ENCODE measurements around the gene ST7.

ST7 gene

DNA sequence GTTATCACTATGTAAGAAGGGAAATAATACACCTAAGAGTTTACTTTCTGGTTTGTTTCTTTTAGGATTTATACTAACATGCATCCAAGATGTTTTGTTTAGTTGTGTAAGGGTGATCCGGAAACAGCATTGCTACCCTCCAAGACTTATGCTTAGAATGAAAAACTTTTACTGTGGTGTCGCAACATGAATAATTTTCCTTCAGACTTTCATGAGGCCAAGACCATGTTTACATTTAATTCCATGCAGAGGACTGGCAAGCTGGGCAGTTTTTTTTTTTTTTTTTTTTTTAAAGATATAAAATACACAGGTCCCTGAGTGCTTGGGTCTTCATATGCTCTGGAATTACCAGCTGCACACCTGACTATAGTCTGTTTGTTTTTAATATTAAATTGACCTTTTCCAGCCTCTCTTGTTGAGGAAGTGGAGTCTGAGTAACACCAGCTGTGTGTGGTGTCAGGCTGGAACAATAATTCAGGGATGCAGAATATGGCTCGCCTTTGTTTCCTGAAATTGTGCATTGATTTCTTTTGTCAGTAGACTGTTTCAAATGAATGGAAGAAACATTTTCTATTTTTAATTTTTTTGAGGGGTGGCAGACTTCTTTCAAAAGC lies 81.7 kb downstream of the ST7 start:
- no peak for FAIRE-seq

DNA sequence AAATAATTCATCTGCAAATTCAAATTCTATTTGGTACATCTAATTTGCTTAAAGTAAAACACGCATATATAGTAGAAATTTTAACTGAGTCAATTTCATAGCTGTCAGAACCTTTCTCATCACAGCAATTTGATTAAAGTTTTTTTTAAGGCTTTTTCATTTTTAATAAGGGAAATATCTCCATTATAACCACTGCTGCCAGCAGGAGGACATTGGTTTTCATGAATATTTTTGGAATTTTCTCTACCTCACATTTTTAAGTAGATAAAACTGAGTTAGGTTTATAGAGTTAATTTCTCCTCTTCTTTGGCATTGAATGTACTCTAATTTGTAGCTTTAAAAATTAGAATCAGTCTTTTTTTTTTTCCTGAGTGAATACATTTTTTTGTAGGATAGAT lies 82.2 kb downstream of the ST7 start:
- peak; percentile 13 for FAIRE-seq

DNA sequence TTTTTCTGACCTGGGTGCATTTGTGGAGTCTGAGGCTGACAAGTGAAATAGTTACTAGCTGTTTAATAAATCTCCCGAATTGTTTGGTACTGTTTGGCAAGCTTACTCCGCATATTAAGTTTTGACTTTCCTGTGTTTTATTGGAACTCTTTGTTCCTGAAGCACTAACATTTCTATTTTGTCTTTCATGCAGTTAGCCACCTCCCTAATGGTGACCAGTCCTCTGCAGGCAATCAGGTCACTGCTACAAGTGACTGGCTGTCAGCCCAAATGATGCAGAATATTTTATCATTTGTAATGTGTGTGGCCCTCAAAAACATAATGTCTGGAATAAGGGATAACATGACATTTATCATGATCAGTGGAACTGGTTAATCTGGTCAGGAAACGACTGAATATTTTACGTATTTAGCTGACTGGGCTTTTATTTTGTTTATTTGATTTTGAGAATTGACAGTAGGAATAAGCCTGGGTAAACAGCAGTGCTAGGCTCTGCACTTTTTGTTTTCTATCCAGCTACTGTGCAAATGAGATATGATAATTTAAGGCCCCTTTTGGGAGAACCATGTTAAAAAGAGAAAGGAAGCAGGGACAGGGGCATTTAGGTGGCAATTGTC lies 82.9 kb downstream of the ST7 start:
- no peak for FAIRE-seq

DNA sequence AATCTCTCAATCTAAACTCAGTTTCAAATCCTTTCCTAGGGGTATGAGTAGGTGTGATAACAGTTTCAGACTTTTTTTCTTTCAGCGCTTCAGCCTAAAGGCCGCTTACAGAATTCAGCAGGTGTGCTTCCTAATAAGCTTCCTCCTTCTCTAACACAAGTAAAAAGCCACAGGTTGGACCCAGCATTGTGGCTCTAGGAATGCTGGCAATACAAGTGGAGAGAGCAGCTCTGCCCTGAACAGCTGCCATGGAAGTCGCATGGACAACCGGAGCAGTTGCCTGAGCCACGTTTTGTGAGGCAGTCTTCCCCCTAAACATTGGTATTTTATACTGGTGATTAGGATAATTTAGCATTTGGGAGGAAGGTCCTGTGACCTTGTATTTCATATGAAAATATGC lies 83.5 kb downstream of the ST7 start:
- FAIRE-seq, result no peak

DNA sequence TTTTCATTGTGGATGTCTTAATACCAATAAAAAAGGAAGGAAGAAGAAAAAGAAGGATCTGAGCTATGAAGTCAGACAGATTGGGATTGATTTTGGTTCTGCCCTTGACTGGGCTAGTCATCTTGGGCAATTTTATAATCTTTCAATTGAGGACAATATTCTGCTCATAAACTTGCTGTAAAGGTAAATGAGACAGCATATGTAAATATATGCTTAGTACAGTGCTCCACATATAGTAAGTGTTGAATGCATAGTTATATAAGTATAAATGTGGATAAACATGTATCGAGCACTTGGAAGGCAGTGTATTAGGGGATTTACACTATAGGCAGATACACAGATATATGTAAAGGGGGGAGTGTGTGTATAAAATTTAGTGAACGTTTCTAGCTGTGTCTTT lies 85.1 kb downstream of the ST7 start:
- no peak for FAIRE-seq

DNA sequence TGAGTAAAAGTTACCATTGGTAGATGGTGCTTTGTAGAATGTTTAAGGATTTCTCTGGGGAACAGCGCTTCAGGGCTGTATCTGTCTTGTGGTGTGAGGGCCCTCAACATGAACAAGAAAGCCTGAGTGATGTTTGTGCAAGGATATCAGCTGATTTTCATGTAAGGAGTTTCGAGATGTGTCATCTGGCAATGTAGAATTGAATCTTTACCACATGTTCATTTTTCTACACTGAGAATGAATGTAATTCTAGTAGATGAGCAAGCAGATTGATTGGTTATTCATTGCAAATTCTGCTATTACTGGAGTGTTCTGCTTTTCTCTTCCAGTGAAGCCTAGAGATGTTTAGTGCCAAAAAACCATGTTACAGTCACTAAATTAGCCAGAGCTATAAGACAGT lies 87.7 kb downstream of the ST7 start:
- FAIRE-seq, result no peak

DNA sequence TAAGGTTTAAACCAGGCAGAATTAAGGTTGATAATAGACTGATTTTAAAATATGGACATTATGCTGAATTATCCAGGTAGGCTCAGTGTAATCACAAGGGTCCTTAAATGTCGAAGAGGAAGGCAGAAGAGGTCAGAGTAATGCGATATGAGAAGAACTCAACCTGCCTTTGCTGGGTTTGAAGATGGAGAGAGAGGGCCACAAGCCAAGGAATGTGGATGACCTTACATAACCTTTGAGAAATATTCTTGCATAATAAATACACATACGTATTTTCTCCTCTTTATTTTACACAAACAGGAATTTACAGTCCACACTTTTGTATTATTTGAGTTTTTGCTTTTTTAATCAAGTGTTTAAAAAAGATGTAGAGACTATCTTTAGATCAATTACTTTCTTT lies 88.5 kb downstream of the ST7 start:
- no peak for FAIRE-seq

DNA sequence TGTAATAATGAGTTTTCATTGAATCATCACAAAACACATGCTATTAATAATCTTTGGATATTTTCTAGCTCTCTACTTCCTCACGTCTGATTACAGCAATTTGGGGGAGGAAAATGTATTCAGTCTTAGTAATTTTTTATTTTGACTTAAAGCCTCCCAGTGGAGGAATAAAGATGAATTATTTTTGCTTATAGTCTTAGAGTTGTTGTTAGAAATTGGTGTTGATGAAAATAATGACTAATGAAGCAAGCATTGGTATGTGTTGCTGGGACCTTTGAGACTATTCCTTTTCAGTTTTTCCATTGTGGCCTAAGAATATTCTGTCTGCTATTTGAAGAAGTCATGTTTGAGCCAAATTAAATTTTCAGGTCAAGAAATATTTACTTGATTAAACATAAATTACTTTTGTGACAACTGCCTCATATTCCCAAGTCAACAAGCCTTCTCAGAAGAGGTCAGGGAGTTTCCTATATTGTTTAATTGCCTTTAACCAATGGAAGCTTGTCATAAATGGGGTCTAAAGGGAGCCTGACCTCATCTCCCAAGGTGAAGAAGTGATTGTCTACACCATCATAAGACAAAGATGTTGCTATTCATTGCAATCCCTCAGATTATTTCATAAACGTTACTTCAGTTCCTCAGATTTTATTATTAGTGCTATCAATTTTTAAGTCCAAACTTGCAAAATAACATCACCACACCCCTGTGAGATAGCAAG lies 90.0 kb downstream of the ST7 start:
- FAIRE-seq, result no peak

DNA sequence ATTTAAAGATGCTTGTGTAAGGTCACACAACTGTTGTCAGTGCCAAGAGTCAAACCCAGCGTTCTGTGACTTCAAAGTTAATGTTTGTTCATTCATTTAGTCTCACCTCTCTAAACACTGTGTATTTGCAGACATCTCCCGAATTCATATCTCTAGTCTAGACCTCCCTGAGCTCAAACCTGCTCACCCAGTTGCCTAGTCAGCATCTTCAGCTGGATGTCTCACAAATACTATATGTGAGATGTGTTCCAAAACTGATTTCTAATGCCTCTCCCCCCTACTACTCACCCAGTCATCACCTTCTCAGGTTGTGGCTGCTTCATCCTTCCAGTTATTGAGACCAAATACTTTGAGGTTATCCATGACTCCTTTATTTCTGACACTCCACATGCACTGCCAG lies 91.4 kb downstream of the ST7 start:
- no peak for FAIRE-seq

DNA sequence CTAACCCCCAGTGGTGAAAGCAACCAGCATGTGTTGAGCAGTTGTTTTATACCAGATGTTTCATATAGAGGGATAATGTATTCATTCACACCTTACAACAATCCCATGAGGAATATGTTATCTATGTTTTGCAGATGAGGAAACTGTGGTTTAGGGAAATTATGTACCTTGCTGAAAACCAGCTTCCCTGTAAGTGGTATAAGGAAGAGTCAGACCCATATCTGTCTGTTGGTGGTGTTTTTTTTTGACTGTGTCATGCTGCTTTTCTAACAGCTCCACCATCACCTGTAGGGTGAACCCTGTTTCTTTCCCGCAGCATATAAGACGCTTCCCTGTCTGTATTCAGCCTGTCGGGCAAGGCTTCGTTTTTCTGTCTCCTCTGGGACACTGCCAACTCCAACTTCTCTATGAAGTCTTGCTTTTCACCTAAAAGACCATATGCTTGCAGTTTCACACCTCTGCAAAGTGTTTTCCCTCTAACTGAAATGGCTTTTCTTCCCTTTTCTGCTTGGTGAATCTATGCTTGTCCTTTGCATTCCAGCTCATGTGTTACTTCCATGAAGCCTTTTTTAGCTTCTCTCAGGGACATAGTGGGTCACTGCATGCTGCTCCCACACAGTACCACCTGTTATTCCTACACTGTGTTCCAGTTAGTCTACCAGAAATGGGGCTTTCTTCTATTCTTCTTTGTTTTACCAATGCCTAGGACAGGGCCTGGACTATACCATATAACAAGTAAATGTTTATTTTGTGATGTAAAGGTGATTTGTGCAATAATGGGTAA lies 92.8 kb downstream of the ST7 start:
- no peak for FAIRE-seq

DNA sequence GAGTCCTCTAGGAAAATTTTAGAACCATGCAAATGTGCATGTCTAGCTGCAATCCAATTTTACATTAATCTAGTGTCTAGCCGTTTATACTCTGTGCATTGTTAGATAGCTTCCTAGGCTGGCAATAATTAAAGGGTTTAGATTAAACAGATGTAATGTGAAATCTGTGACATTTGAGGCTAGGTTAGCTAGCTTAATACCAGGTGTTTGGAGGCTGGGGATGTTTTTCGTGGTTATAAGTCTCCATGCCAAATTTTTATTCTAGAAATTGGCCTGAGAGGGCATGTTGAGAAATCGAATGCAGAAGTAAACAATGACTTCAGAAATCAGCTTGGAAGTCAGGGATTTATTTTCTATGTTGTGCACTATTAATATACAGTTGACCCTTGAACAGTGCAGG lies 94.2 kb downstream of the ST7 start:
- no peak for FAIRE-seq

DNA sequence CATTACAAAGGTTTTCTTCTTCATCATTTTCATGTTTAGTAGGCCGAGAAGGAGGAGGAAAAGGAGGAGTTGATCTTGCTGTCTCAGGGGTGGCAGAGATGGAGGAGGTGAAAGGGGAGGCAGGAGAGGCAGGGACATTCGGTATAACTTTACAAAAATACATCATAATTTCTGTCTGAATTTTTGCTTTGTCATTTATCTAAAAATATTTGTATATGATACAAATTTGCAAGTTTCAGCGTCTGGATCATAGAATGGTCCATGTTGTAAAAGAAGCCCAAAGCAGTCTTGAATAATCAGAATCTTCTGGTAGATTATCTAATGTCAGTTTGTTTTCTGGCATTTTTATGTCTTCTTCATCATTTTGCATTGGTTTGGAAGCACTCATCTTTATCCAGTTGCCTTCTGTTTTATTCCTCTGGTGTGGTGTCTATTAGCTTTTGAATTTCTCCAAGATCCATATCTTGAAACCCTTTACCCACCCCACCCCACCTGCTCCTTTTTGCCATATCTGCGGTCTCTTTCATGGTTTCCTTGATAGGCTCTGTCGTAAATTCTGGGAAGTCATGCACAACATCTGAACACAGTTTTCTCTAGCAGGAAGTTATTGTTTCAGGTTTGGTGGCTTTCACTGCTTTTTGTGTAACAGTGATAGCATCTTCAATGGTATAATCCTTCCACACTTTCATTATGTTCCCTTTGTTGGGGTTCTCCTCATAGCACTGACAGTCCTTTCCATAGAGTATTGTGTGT lies 95.0 kb downstream of the ST7 start:
- FAIRE-seq, result no peak

DNA sequence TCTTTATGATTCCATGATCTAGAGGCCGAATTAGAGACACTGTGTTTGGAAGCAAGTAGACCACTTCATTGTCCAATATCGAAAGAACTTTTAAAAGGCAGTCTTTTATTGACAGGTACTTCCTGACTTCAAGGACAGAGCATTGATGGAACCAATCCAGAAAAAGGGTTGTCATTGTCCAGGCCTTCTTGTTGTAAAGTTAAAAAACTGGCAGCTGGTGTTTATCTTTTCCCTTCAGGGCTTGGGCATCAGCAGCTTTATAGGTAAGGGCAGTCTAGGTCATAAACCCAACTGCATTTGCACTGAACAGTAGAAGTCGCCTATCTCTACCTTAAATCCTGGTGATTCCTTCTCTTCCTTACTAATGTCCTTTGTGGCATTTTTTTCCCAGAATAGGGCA lies 95.6 kb downstream of the ST7 start:
- no peak for FAIRE-seq

DNA sequence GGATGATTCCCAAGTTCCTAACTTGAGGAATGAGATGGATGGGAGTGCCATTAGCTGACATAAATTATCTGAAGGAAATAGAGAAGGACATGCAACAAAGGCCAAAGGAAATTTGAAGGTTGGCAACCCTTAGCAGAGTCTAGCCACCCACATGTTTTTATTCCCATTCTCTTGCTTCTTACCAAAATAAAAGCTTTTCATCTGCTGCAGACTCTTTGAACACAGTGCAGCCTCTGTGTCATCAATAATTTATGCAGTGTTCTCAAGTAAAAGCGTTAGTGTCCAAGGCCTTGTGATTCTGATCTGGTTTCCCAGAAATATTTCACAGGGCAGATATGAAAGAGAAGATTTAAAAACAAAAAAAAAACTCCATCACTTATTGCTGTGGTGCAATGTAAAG lies 98.5 kb downstream of the ST7 start:
- FAIRE-seq, result no peak

DNA sequence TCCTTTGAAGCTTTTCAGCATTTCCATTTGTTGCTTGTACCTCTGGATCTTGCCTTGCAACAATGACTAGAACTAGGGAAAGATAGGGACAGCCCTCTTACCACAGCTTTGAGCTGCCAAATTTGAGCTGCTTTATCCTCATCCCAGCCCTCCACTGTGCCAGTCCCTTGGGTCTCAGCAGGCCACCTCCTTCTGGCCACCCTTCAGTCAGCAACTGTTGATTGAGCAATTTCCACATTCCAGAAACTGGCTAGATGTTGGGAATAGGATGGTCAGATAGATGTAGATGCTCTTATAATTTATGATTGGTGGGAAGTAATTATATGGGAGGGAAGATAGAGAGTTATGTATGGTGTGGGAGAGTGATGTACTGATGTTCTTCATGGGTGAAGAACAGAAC lies 100.1 kb downstream of the ST7 start:
- FAIRE-seq, result no peak

DNA sequence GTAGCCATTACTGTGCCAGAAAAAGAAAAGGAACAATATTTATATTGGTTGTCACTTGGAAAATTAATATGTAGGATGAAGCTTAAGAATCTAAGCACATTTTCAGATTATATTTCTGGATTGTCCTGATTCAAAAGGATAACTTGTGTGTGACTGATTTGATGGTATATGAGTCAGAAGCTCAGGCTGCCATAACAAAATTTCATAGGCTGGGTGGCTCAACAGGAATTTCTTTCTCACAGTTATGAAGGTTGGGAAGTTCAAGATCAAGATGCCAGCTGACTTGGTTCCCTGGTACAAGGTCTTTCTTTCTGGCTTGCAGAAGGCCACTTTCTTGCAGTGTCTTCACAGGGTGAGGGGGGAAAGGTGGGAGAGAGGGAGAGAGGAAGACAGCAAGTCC lies 108.5 kb downstream of the ST7 start:
- FAIRE-seq, result no peak

DNA sequence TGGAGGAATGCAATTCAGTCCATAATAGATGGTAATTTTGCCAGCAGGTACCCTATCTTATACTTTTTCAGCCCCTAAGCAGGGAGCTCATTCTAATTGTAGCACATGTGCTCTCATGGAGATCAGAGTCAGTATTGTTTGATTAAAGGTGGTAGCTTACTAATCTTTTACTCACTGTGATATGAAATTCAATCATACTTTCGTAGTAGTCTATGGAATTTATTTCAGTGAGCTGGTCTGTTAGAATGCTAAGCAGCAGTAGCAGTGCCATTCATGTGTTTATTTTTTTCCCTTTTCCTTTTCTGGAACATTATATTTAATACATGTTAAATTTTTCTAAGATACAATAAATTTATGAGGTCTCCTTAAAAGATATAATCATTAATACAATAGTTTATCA lies 109.0 kb downstream of the ST7 start:
- no peak for FAIRE-seq

DNA sequence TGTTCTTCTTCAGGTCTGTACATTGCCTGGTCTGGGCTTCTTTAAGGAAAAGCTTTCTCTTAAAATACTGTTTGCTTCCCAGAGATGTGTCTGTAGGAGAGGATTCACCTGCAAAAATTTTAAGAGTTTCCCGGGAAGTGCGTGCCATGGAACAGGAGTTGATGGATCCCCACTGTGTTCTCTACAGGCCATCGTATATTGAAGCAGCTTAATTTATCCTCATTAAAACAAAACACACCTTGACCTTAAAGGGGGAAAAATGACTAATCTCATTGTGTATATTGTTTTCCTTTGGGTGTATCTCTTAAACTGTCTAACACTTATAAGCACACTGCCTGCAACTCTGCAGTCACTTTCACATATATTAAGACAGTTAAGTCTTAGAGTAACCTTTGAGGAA lies 111.4 kb downstream of the ST7 start:
- FAIRE-seq, result no peak

DNA sequence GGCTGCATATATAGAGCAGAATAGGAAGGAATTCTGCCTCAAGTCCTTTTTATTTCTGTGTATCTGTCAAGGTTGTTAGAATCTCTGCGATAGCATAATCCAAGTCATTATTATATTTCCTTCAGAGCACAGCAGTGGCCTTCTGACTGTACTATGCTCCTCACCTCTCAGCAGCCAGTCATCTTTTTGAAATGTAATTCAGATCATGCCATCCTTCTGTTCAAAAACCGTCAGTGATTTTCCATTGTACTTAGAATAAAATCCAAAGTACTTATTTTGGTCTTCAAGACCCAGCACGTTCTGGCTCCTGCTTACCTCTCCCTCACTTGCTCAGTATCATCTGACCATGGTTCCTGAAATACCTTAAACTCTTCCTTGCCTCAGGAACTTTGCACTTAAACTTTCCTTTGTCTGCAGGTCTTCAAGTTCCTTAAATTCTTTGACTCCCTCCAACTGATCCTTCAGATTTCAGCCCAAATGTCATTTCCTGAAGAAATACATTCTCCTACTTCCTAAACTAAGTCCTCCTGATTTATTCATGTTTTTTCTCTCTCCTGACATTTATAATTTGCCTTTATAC lies 112.4 kb downstream of the ST7 start:
- no peak for FAIRE-seq

DNA sequence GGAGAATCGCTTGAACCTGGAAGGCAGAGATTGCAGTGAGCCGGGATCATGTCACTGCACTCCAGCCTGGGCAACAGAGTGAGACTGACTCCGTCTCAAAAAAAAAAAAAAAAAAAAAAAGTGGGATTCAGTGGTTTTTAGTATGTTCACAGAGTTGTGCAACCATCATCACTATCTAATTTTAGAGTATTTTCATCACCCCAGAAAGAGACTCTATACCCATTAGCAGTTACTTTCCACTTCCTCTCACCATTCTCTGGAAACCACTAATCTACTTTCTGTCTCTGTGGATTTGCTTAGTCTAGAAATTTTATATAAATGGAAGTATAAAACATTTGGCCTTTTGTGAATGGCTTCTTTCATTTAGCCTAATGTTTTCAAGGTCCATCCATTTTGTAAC lies 113.4 kb downstream of the ST7 start:
- no peak for FAIRE-seq

DNA sequence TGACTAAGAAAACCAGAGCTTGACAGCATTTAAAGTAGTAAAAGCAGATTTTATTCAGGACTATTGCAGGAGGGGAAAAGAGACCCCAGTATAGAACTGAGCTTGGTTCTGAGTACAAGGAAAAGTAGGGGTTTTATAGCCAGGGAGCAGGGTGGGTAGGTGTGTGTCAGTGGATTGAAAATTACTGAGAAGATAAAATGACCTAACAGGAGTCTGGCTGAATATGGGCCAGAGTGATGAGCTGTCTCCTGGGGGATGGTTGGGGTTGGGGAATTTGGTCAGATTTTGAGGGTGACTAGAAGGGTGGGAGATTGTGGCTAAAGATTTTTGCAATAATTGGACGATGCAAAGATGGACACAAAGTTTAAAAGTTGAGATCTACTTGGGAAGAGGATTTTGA lies 114.0 kb downstream of the ST7 start:
- FAIRE-seq, result no peak

DNA sequence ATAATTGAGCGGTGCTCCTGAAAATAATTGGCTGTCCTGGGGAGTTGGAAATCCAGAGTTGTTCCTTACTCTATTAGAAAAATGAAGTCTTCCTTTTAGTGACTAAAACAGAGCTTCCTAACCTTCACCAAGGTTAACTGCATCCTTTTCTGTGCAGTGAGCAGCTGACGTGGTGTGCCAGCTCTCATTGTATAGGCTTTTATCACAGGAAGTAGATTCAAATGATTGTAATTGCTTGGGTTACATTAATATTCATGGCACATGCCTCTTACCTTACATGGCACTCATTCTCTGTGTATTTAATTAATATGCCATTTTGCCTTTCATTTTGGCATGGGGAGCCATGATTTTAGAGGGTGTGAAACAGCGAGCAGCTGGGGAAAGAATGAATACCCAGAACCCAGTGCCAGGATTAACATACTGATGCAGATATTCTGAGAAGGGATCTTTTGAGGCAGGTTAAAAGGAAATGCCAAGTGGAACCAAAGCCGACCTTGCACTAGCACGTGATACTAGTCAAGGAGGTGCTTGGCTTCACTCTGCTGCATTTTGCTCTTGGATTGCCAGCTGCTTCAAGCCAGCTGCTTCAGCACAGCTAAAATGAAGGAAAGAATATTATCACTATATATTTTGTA lies 115.3 kb downstream of the ST7 start:
- FAIRE-seq, result no peak
